ENCODE measurements around the gene NAXE.
A peak's percentile ranks its signal among the peaks of the same experiment; 100 is the strongest.
"Not testable (repeated sequence)": the region's sequence is repeated elsewhere in the genome, so short reads cannot be mapped to it uniquely, and the experiment has no call there.

Gene NAXE

GRCh38 chr1:156595016-156595415 lies 3.4 kb downstream of the NAXE start:
- no peak for DNase-seq

- DNase-seq, result no peak
These were observed 4.8 kb downstream of the NAXE start for GRCh38 chr1:156596426-156596825.

DNA sequence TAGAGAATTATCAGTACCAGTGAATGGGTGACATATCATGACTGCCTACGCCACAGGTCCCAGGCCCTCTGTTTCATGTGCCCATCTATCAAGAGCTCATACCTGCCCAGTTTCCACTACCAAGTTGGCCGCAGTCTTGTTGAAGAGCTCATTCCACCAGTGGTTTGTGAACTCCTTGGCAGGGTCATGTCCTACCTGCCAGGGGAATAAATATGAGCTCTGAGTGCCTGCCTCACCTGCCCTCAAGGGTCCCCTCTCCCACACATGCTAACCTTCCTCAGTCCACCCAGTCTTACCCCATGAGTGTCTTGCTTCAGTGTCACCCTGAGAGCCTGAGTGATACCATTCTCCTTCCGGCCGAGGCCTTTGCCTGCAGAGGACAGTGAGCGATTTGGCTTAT lies 6.5 kb downstream of the NAXE start:
- DNase-seq, result no peak

DNA sequence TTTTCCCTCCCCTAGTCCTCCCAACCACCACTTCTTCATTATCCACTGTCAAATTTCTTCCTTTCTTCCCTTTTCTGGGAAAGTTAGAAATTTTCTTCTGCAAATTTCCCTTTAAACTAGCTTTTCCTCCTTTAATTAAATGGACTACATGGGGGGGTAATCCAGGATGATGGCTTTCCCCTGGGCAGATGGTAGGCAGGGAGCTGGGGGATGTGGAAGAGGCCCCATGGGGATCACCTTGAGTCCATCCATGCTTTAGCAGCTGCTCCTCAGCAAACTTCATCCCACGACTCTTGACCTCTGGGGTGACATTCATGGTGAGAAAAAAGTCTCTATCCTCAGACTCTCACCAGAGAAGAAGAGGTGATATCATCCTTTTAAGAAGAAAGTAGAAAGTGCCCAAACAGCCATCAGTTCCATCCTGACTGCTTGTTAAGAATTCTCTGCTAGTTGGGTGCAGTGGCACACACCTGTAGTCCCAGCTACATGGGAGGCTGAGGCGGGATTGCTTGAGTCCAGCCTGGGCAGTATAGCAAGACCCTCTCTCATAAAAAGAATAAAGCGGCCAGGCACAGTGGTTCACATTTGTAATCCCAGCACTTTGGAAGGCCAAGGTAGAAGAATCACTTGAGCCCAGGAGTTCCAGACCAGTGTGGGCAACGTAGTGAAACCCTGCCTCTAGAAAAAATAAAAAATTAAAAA lies 7.3 kb downstream of the NAXE start:
- no peak for DNase-seq

- no peak for DNase-seq
These were observed 8.2 kb downstream of the NAXE start for GRCh38 chr1:156599811-156600210.

DNA sequence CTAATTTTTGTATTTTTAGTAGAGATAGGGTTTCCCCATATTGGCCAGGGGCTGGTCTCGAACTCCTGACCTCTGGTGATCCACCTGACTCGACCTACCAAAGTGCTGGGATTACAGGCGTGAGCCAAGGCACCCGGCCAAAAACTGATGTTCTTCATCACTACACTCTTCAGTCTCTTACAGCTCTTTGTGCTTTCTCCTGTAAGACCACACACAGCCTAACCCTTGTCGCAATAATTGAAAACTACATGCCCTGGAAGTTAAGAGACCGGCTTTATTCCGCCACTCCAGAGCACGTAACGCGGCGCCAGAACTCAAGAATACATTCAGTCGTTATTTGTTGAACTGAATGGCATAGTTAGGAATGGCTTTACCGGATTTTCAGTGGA lies 9.2 kb downstream of the NAXE start:
- no peak for DNase-seq

DNA sequence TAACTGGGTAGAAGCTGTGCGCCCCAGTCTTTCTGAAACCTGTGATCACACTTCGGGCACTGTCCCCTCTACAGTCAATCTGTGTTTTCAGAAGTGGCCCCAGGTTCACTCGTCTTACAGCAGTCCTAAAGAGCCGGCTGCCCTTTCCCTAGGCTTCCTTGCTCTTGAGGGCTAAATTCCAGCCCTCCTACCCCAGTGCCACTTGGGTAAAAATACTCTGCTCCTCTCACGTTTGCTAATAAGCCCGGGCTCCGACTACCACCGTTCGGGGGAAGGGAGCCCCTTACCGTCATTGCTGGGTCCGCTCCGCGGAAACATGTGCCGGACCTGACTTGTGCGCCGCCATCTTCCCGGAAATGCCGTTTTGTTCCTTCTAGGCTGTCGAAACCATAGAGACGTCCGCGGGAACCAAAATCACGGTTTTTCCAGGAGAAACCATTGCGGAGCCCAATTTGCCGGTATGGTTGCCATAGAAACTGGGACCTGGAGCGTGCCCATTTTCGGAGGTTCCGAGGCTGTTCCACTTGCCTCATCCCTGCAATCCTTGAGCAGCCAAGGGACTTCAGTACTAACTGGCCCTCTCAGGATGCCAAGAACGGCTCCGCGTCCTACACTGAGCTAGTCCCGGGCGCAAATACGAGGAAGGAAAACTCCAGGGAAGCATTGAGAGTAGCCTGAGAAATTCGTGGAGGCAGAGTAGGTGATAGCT lies 9.7 kb downstream of the NAXE start, which contains the start of gene GPATCH4:
GPATCH4 (minus strand) TSS at position 358 of the 709 bp plus-strand sequence.
- peak; percentile 74 for DNase-seq

DNA sequence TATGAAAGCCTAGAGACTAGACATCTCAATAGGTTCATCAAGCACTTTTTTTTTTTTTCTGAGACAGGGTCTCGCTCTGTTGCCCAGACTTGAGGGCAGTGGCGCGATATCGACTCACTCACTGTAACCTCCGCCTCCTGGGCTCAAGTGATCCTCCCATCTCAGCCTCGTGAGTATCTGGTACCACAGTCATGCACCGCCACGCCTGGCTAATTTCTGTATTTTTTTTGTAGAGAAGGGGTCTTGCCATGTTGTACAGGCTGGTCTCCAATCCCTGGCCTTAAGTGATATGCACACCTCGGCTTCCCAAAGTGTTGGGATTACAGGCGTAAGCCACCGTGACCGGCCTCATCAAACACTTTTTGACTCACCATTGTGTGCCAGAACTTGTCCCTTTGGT lies 10.3 kb downstream of the NAXE start:
- DNase-seq, result no peak

DNA sequence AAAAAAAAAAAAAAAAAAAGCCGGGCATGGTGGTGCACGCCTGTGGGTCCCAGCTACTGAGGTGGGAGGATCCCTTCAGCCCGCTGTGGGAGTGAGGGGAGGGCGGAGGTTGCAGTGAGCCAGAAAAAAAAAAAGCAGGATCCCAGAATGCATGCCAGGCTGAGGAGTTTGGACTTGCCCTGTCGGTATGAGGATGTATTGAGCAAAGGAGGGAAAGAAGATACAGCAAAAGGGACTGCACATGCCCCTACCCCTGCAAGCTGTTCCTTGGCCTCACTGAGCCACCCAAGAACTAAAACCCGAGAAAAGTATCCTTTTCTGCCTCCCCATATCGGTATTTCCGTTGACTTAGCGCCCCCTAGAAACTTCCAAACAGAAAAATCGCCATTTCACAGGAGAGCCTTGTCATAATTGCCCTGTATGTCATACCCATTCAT lies 11.0 kb downstream of the NAXE start:
- DNase-seq, result no peak

DNA sequence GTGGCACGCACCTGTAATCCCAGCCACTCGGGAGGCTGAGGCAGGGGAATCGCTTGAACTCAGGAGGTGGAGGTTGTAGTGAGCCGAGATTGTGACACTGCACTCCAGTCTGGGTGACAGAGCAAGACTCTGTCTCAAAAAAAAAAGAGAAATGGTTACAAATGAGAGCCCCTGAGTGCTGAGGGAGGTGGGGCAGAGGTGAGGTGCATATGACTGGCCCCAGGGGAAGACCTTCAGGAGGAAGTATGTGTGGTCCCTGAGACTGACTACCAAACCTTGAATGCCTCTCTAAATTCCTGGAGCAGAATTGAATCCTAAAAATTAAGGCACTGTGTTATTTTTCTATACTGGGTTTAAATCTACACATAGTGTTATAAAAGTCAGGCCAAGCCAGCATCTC lies 15.8 kb downstream of the NAXE start:
- not testable (repeated sequence) for DNase-seq

DNA sequence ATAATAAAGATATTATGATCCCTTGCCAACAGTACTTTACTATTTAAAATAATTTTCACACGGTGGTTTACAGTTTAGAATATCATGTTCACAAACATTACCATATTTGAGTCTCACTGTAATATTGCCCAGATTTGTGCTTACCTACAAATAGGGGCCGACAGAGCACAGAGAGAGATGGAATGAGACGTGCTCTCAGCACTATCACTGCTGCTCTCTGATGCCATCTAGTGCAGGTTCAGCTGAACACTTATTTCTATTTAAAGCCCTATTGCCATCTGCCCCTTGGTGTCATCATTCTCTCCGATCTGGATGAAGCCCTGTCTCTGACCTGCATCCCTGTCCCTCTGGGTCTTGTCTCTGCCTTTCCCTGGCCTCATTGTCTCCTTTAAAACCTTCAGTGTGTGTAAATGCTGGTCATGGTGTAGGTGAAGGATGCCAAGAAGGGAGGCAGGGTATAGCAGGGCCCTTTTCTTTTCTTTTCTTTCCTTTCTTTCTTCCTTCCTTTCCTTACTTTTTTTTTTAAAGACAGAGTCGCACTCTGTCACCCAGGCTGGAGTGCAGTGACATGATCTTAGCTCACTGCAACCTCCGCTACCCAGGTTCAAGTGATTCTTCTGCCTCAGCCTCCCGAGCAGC lies 16.6 kb downstream of the NAXE start:
- no peak for DNase-seq

DNA sequence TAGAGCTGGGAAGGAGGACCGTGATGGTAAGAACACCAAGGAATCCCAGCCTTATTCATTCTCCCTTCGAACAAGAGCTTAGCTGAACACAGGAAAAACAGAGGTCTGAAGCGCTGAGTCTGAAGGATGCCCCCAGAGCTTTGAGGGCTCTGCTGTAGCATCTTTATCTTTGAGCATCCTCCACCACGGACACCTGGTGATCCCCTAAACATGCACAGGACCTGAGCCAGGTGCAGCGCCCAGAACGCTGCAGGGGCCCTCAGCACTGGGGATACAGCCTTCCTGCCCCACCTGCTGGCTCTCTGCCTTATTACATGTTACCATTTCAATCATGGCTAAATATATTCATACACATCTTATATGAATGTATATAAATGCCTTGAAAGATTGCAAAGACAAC lies 17.4 kb downstream of the NAXE start:
- DNase-seq, result no peak

GRCh38 chr1:156610072-156610471 lies 18.5 kb downstream of the NAXE start:
- not testable (repeated sequence) for DNase-seq

- DNase-seq, result no peak
These were observed 21.1 kb downstream of the NAXE start for GRCh38 chr1:156612666-156613065.

- DNase-seq, result no peak
These were observed 24.4 kb downstream of the NAXE start for GRCh38 chr1:156615946-156616345.

GRCh38 chr1:156616463-156616862 lies 24.9 kb downstream of the NAXE start:
- DNase-seq, result no peak

GRCh38 chr1:156618853-156619581 lies 27.4 kb downstream of the NAXE start, which contains the start of gene HAPLN2:
HAPLN2 (plus strand) TSS chr1:156619415; CDS start chr1:156623491, 4,076 bp downstream.
- no peak for DNase-seq

GRCh38 chr1:156619582-156619955 lies 28.0 kb downstream of the NAXE start:
- no peak for DNase-seq

DNA sequence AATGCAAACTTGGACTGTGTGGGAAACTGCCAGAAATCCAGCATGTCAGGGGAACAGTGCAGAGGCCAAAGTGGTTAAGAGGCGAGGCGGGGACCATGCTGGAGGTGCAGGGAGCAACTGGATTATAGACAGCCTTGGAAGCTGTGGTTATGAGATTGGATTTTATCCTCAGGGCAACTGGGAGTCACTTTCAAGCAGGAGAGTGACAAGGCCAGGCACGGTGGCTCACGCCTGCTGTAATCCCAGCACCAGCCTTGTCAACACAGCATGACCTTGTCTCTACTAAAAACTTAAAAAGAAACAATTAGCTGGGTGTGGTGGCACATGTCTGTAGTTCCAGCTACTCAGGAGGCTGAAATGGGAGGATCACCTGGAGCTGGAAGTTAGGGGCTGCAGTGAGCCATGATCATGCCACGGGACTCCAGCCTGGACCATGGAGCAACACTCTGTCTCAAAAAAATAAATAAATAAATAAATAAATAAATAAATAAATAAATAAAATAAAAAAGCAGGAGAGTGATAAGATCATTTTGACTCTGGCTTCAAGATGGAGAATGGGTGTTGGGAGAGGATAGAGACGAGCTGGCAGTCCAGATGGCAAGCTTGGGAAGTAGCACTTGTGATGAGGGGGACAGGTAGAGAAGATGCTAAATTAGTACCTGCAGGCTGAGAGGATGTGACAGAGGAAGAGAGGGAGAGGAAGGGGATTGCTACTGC lies 31.2 kb downstream of the NAXE start:
- no peak for DNase-seq

DNA sequence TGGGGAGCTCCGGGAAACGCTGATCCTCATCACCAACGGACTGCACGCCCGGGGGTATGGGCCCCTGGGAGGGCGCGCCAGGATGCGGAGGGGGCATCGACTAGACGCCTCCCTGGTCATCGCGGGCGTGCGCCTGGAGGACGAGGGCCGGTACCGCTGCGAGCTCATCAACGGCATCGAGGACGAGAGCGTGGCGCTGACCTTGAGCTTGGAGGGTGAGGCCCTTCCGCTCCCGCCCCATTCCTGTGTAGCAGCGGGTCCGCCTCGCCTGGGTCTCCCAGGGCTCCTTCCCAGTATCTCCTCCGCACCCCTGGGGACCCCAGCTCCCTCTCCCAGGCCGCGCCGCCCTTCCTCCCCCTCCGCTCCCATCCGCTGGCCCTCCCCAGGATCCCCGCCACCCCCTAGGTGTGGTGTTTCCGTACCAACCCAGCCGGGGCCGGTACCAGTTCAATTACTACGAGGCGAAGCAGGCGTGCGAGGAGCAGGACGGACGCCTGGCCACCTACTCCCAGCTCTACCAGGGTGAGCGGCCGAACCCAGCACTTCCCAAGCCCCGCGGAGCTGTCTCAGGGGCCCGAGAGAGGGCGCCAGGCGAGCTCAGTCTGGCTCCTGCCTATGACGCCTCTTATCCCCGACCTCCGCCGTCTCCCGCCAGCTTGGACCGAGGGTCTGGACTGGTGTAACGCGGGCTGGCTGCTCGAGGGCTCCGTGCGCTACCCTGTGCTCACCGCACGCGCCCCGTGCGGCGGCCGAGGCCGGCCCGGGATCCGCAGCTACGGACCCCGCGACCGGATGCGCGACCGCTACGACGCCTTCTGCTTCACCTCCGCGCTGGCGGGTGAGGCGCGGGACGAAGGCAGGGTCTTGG lies 32.6 kb downstream of the NAXE start:
- DNase-seq, result peak; percentile 44

DNA sequence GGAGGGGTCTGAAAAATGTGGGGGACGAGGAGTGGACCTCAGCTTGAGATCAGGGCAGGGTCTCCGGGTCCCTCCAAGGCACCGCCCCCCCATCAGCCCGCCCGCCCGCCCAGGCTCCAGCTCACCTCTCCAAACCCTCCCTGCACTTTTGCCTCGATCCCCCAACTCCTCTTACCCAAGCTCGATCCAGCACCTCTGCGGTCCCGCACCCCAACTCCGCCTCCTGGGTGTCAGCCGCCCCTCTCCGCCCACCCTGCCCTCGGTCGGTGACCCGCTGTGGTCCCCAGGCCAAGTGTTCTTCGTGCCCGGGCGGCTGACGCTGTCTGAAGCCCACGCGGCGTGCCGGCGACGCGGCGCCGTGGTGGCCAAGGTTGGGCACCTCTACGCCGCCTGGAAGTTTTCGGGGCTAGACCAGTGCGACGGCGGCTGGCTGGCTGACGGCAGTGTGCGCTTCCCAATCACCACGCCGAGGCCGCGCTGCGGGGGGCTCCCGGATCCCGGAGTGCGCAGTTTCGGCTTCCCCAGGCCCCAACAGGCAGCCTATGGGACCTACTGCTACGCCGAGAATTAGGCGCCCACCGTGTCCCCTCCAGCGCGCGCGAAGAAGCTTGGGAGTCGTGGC lies 33.3 kb downstream of the NAXE start:
- DNase-seq, result no peak
